ENCODE results near the gene NR2C2. TPM values are rescaled to one million over a fixed set of nuclear protein-coding genes. Genes with fewer than 3 reads are reported as not detected.

NR2C2 gene
- total RNA-seq, 1 donor from 2014 or later = 23.5 TPM

DNA sequence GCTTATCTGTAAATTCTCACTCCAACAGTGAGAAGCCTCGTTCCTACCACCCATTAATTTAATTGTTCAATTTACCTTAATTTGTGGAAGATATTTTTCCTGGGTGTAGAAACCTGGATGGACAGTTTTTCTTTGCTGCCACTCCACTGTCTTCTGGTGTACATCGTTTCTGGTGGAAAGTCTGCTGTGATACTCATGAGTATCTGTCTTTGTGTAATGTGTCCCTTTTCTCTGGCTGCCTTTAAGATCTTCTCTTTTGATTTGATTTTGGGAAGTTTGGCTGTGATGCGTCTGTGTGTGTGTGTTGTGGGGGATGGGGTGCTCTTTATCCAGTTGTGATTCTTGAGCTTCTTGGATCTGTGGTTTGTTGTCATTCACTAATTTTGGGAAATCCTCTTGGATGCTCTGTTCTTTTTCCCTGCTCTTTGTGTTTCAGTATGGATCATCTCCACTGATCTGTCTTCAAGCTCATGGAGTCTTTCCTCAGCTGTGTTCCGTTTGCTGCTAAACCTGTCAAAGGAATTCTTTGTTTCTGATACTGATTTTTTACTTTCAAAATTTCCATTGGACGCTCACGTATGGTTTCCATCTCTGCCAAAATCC lies 42.2 kb upstream of the NR2C2 start:
- no peaks in the 10 kb centered on the region for H3K36me3 ChIP-seq
- intact Hi-C loops (cut with DNase I) = no loop called here
- H3K27ac ChIP-seq = no peak overlapping the region
- no peaks in the 10 kb centered on the region for H3K9me3 ChIP-seq
- DNase-seq (ENCODE audit: low spot score in 2 of 2) = no peak
- H3K4me3 ChIP-seq = no peak overlapping the region
- TF ChIP-seq, protein P1, sequence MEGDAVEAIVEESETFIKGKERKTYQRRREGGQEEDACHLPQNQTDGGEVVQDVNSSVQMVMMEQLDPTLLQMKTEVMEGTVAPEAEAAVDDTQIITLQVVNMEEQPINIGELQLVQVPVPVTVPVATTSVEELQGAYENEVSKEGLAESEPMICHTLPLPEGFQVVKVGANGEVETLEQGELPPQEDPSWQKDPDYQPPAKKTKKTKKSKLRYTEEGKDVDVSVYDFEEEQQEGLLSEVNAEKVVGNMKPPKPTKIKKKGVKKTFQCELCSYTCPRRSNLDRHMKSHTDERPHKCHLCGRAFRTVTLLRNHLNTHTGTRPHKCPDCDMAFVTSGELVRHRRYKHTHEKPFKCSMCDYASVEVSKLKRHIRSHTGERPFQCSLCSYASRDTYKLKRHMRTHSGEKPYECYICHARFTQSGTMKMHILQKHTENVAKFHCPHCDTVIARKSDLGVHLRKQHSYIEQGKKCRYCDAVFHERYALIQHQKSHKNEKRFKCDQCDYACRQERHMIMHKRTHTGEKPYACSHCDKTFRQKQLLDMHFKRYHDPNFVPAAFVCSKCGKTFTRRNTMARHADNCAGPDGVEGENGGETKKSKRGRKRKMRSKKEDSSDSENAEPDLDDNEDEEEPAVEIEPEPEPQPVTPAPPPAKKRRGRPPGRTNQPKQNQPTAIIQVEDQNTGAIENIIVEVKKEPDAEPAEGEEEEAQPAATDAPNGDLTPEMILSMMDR (IDR thresholded peaks at IDR 0.05) = no peak
- no peaks in the 10 kb centered on the region for H3K4me1 ChIP-seq
- H3K27me3 ChIP-seq = no peaks in the 10 kb centered on the region

DNA sequence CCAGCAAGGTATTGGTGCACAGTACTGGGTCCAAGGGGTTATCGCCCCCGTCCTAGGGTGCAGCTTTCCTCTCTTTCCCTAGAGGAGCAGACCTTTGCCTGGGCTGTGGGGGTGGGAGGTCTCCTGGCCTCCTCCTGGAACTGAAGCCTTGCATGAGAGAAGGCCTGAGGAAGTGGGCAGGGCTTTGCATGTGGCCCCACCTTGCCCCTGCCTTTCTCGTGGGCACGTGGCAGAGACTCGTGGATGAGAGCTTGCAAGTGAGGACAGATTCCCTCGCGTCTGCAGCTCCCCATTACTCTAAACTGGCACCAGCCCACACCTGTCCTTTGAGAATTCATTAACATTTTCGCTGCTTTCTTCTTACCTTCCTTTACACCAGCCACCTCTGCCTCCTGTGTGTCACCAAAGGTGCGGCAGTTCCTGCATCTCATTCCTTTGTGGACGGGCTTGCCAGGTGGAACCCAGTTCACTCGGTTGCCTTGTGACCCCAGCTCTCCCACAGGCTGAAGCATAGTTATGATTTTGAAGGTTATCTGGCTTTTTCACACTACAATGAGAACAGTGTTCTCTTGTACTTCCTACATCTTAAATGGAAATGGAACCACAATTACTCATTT lies 40.9 kb upstream of the NR2C2 start:
- no peaks in the 10 kb centered on the region for H3K36me3 ChIP-seq
- no peak overlapping the region for H3K27ac ChIP-seq
- H3K27me3 ChIP-seq = no peaks in the 10 kb centered on the region
- DNase-seq (ENCODE audit: low spot score in 2 of 2) = no peak
- H3K9me3 ChIP-seq = no peaks in the 10 kb centered on the region
- intact Hi-C loops (cut with DNase I) = no loop called here
- no peak overlapping the region for H3K4me3 ChIP-seq
- H3K4me1 ChIP-seq = no peaks in the 10 kb centered on the region
- TF ChIP-seq, protein P1 (IDR thresholded peaks at IDR 0.05) = no peak

DNA sequence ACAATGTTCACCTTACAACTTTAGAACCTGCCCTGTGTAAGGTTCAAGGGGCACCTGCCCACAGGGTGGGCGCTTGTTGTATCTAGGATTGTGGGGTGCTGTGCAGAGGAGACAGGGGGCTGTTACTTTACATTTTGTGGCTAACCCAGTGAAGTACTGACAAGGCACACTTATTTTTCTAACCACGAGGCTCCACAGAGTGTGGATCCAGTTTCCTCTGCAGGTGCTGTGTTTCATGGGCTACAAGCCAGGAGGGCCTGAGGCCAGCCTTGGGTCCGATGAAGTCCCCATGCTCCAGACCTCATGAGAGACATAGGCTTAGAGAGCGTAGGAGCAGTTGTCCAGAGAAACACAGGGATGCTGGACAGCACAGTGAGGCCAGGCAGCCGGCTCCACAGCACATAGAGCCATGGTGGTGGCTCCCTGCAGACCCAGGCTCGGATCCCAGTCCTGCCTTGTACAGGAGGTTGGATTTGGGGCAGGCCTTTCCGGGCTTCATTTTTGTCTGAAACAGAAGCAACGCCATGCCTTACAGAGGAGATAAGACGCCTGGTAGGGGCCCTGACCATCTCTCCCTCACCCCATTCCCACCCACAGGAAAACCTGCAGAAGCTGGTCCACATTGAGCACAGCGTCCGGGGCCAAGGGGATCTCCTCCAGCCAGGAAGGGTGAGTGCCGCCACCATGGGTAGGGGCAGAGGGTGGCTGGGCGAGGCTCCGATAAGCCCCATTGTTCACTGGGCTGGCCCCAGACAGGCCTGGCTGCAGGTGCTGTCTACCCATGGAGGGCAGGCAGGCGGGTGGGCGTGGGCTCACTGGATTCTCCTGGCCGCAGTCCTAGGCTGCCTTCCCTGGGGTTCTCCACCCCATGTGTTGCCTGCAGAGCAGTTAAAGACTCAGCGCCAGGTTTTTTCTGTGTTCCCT lies 40.1 kb upstream of the NR2C2 start:
- TF ChIP-seq, protein P1 (IDR thresholded peaks at IDR 0.05) = no peak
- Histone ChIP-seq H3K9me3 (no peaks in the 10 kb centered on the region), H3K4me1 (no peaks in the 10 kb centered on the region), H3K27ac (no peak overlapping the region), H3K36me3 (no peaks in the 10 kb centered on the region), H3K4me3 (no peak overlapping the region), H3K27me3 (no peaks in the 10 kb centered on the region)
- intact Hi-C loops (cut with DNase I) = no loop called here
- DNase-seq (ENCODE audit: low spot score in 2 of 2) = no peak

DNA sequence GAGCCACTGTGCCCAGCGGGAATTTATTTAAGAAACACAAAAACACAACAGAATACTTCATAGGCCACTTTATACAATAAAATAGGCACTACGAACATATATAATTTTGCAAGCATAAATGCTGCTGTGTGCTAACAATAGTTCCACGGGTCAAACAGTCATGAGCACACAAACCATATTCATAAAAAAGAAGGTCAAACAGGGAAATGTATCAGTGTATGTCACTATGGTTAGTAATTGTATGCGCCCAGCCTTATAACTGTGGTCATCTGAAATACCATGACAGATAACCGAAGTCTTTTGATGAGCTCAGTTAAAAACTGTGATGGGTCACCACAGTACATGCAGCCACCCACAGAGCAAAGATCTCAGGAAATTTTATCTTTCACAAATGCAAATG lies 38.1 kb upstream of the NR2C2 start:
- Histone ChIP-seq H3K9me3 (no peaks in the 10 kb centered on the region), H3K4me3 (no peak overlapping the region), H3K27ac (no peak overlapping the region), H3K27me3 (no peaks in the 10 kb centered on the region), H3K4me1 (no peaks in the 10 kb centered on the region), H3K36me3 (no peaks in the 10 kb centered on the region)
- intact Hi-C loops (cut with DNase I) = no loop called here
- DNase-seq (ENCODE audit: low spot score in 2 of 2) = no peak
- TF ChIP-seq, protein P1 (IDR thresholded peaks at IDR 0.05) = no peak

DNA sequence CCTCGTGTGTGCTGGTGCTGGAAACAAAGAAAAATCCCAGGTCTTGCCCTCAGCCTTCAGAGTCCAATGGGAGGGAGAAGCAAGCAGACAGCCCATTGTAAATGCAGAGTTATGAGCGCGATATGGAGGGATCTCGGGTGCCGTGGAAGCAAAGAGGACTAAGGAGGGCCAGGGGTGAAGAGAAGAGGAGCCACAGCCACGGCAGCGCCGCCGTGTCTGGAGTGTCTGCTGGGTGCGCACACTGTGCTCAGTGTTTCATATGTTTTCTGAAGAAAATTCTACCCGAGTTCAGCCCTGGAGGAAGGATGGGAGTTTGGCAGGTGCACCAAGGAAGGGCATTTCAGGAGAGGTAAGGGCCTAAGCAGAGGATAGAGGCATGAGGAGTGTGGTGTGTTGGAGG lies 35.7 kb upstream of the NR2C2 start:
- intact Hi-C loops (cut with DNase I) = no loop called here
- Histone ChIP-seq H3K4me1 (no peaks in the 10 kb centered on the region), H3K27me3 (no peaks in the 10 kb centered on the region), H3K27ac (no peak overlapping the region), H3K9me3 (no peaks in the 10 kb centered on the region), H3K36me3 (no peaks in the 10 kb centered on the region), H3K4me3 (no peak overlapping the region)
- TF ChIP-seq, protein P1 (IDR thresholded peaks at IDR 0.05) = no peak
- no peak for DNase-seq (ENCODE audit: low spot score in 2 of 2)

Measured in ascending aorta (tissue), 2 donors.